ENCODE results near the gene ZNF486.

DNA sequence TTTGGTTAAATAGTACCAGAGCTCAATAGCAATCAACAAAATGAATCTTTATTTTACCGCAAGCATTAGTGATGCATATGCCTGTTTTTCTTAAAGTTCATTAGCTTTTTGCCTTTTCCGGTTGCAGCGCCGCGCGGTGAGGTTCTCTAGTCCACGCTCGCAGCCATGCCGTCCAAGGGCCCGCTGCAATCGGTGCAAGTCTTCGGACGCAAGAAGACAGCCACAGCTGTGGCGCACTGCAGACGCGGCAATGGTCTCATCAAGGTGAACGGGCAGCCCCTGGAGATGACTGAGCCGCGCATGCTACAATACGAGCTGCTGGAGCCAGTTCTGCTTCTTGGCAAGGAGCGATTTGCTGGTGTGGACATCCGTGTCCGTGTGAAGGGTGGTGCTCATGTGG lies 42.1 kb upstream of the ZNF486 start:
- TF ChIP-seq, protein P1, sequence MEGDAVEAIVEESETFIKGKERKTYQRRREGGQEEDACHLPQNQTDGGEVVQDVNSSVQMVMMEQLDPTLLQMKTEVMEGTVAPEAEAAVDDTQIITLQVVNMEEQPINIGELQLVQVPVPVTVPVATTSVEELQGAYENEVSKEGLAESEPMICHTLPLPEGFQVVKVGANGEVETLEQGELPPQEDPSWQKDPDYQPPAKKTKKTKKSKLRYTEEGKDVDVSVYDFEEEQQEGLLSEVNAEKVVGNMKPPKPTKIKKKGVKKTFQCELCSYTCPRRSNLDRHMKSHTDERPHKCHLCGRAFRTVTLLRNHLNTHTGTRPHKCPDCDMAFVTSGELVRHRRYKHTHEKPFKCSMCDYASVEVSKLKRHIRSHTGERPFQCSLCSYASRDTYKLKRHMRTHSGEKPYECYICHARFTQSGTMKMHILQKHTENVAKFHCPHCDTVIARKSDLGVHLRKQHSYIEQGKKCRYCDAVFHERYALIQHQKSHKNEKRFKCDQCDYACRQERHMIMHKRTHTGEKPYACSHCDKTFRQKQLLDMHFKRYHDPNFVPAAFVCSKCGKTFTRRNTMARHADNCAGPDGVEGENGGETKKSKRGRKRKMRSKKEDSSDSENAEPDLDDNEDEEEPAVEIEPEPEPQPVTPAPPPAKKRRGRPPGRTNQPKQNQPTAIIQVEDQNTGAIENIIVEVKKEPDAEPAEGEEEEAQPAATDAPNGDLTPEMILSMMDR (IDR thresholded peaks at IDR 0.05) = no peak
- TF ChIP-seq EZH2 (IDR thresholded peaks at IDR 0.05; ENCODE audit: borderline replicate concordance, insufficient read depth, low read depth, low read length, poor library complexity, severe bottlenecking) = no peak

Measured in B cell (primary cell).